IPS-11a (cell line): ENCODE data around the gene DELE1.

Source experiments
- H3K4me3 ChIP-seq: one replicate; pipeline ENCODE4 v1.5.1; 2013; ENCODE audit warnings: low read depth, low read length, control low read depth

The DELE1 gene

DNA sequence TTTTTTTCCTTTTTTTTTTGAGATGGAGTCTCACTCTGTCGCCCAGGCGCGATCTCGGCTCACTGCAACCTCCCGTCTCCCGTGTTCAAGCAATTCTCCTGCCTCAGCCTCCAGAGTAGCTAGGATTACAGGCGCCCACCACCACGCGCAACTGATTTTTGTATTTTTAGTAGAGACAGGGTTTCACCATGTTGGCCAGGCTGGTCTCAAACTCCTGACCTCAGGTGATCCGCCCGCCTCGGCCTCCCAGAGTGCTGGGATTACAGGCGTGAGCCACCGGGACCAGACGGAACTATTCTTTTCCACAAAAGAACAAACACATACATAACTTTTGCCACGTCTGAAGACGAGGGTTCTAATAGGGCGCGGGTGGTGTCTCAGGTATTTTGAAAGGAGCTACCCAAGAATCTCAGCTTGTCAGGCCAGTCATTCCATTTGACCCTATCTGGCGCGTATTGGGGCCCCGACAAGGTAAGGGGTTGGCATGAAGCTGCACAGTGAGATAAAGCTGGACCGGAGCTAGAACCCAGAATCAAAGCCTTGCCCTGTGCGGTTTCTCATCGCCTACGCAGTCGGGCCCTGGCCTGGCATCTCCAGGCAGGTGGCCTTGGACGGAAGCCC lies 734 bp upstream of the DELE1 start:
- H3K4me3 ChIP-seq: peak overlapping the region; percentile 73

- H3K4me3 ChIP-seq: no peak overlapping the region
Observed at GRCh38 chr5:141926434-141926833, 2.8 kb downstream of the DELE1 start.

DNA sequence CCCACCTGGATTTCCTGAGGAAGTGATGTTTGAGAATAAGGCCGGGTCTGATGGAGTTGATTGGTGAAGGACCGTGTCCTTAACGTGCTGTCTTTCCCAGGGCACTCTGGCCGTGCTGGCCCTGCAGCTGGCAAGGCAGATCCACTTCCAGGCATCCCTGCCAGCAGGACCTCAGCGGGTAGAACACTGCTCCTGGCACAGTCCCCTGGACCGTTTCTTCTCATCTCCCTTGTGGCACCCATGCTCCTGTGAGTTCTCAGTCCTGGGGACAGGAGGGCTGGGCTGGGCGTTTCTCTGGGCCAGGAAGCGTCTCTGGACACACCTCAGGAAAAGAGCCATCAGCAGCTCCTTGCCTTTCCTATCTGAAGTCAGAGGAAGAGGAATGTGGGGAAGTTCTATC lies 4.4 kb downstream of the DELE1 start:
- no peak overlapping the region for H3K4me3 ChIP-seq

- H3K4me3 ChIP-seq: no peak overlapping the region
Observed at GRCh38 chr5:141929398-141930058, 5.9 kb downstream of the DELE1 start.

- no peak overlapping the region for H3K4me3 ChIP-seq
Observed at GRCh38 chr5:141931694-141932093, 8.0 kb downstream of the DELE1 start.

DNA sequence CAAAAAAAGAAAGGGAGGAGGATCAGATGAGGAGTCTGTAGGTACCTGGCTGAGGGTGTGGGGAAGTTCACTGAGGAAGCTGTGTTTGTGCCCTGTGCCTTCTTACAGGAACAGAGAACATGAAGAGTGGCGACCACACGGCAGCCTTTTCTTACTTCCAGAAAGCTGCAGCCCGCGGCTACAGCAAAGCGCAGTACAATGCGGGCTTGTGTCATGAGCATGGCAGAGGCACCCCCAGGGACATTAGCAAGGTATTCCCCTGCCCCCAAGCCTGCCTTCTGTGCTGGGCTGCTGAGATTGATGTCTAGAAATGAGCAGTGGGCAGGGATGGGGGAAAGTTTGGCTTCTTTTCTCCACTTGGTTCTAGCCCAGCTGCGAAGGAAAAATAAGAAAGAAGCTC lies 9.5 kb downstream of the DELE1 start:
- H3K4me3 ChIP-seq: no peak overlapping the region

- H3K4me3 ChIP-seq: no peak overlapping the region
Observed at GRCh38 chr5:141934099-141934844, 10.6 kb downstream of the DELE1 start.

DNA sequence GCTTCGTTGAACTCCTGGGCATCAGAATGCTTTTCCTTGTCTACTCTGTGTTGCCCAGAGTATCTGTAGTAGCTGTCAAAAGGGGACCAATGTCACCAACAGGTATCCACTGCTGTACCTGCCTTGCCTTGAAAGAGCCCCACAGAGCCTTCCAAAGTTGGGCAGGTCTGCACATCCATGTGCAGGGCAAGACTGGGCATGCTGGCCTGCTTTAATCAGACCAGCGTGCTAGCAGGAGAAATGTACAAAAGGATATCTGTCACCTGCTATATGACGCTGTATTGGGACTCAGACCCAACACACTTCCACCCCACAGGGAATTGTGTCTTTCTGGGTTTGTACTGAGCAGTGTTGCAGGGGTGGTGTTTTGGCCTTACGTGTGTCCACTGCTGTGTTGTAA lies 11.9 kb downstream of the DELE1 start:
- H3K4me3 ChIP-seq: no peak overlapping the region

DNA sequence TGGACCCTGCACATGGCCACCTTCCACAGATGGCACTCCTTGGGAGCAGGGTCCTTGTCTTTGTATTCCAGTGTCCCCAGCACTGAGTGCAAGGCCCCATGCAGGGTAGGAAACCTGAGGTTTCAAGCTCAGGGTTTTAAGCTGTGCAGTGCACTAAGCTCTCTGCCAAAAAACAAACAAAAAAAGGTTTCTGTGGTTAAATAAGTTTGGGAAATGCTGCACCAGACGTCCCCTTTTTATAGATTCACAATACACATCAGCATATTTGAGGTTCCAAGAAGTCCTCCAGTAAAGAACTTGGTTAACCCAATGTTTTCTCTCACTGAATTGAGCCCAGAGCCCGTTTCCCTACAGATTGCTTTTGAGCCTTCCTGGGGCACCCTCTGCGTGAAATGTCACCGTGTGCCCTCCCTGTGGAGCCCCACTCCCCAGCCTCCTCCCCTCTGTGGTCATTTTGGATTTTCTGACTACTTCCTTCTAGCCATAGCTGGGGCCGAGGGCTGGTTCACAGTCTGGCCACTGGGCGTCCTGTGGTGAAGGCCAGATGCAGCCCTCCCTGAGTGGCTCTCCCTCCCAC lies 17.1 kb downstream of the DELE1 start:
- no peak overlapping the region for H3K4me3 ChIP-seq

DNA sequence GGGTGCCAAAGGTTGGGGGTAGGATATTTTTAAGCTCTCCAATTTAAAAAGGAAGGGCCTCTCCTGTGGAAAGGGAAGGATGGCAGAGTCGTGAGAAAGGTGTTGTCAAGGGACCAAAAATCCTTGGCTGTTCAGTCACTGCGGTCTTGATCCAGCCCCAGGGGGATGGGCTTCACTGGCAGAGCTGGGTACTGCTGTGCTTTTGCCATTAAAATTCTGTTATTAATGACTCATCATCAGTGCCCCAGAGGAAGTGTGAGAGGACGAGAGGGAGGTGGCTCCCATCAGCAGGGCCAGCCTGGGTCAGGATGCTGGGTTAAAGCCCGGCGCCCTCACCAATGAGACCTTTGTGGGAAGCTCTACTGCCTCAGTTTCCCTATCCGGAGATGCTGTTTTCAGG lies 17.6 kb downstream of the DELE1 start:
- H3K4me3 ChIP-seq: no peak overlapping the region

GRCh38 chr5:141941779-141942178 lies 18.1 kb downstream of the DELE1 start:
- no peak overlapping the region for H3K4me3 ChIP-seq

- H3K4me3 ChIP-seq: no peak overlapping the region
Observed at GRCh38 chr5:141942185-141942857, 18.6 kb downstream of the DELE1 start.

DNA sequence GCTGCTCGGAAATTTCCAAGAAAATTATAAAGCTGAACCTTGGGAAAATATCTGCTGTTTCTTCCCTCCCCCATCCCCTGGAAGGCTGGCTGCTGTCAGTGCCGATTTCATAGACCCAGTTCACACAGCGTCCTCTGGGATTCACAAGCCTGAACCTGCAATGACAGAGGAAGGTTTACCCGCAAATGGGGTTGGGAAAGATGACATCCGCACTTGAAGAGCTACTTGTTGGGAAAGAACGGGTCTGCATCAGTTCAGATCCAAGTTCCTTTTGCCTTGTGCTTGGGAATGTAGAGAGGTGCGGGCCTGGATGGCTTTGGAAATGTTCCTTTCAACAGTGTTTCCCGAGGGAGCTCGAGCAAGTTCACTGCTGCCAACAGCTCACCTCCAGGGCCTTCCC lies 20.4 kb downstream of the DELE1 start:
- H3K4me3 ChIP-seq: no peak overlapping the region

DNA sequence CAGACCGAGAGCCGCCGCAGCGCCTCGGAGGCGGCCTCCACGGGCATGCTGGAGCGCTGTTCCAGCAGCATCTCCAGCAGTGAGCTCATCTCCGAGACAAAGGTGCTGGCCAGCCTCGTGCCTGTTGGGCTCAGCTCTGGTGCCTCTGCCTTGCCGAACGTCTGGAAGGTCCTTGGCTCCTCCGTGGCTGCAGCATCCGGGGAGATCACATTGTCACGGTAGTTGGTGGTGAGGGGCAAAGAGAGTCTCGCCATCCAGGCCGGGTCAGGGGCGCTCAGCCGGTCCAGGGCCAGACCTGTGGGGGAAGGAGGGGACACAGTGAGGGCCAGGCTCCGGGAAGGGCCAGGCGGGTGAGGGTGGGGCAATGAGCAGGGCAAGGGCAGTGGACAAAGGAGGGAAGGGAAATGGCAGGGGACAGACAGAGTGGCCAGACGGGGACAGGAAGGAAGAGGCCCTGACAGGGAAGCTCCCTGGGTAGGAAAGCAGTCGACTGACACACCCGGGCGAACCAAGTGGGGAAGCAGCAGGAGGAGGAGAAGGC lies 21.9 kb downstream of the DELE1 start:
- no peak overlapping the region for H3K4me3 ChIP-seq

DNA sequence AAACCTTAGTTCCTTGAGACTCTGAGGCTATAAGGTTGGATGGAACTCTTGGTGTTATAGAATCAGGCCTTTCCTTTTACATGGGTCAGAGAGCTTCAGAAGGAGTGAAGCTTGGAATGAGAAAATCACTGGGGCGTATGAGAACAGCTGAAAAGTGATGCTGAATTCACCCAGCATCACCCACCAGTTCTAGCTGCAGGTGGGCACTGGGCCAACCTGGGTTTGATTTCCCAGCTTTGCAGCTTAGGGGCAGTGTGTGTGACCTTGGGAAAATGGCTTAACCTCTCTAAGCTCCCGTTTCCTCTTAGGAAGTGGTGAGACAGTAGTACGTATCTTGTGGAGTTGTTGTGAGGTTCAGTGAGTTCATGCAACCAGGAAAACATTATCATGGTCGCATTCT lies 23.6 kb downstream of the DELE1 start:
- no peak overlapping the region for H3K4me3 ChIP-seq

- H3K4me3 ChIP-seq: no peak overlapping the region
Observed at GRCh38 chr5:141948812-141949211, 25.1 kb downstream of the DELE1 start.

- no peak overlapping the region for H3K4me3 ChIP-seq
Observed at GRCh38 chr5:141949511-141949910, 25.8 kb downstream of the DELE1 start.

DNA sequence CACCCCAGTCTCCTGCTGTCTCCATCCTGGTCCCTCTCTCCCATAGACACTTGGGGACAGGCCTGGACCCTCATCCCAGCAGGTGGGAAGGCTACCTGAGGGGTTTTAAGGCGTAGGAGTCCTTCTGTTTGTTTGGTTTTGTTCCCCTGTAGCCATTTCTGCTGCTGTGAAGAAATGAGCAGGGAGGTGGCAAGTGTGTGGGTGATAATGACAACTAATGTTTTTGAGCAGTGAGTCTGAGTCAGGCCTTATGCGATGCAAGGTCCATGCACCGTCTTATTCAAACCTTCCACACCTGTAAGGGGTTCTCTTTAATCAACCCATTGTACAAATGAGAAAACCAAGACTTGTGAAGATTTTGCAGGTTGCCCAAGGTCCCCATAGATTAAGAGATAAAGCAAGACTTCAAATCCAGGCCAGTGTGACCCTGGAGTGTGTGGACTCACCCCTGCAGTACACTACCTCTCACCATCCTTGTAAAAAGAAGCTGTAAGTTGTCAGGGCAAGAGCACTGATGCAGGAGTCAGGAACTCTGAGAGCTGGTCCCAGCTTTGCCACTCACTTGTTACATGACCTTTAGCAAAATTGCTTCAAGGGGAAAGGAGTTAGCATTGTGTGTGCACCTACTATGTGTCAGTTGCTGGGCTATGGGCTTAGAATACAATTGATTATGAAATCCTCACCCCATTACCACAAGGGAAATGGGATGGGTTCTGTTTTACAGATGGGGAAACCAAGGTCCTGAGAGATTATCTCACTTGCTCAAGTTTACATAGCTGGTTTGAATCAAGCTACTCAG lies 26.7 kb downstream of the DELE1 start:
- no peak overlapping the region for H3K4me3 ChIP-seq

- no peak overlapping the region for H3K4me3 ChIP-seq
Observed at GRCh38 chr5:141951332-141951781, 27.7 kb downstream of the DELE1 start.

DNA sequence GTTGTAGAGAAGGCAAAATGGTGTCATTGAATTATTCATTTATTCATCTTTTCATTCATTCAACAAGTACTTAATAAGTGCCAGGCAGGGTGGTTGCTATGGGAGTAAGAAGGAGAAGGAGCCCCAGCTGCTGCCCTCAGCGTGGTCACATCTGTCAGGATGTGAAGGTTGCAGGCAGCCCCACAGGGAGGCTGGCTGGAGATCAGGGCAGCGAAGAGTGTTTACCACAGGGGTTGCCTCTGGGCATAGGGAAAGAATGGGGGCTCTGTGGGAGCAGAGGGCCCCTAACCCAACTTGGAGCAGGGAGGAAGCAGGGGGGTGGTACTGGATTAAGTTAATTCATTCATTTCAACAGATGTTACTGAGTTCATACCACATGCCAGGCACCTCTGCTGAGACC lies 28.3 kb downstream of the DELE1 start:
- H3K4me3 ChIP-seq: no peak overlapping the region
